ENCODE measurements around the gene MCRIP1. TPM values are rescaled to one million over a fixed set of nuclear protein-coding genes. Genes with fewer than 3 reads are reported as not detected.

The MCRIP1 gene
- total and polyA plus RNA-seq, 2 of the 13 experiments (the other 11 are each of a cell fraction or from before 2014, with no cell fraction given): 79.7 to 84.9 TPM

DNA sequence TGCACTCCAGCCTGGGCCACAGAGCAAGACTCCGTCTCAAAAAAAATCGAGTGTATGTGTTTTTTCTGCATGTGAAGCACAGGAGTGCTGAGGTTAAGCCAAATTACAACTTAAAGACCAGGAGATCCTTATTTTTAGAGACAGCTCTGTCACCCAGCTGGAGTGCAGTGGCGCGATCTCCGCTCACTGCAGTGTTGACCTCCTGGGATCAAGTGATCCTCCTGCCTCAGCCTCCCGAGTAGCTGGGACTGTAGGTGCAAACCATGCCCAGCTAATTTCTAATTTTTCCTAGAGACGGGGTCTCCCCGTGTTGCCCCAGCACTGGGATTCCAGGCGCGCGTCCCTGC is 9.3 kb upstream of the MCRIP1 start (continued):
- TF ChIP-seq ZSCAN20 (CRISPR knock-in tag; IDR thresholded peaks at IDR 0.05; ENCODE audit: borderline replicate concordance): no peak
- no peak for TF ChIP-seq SRSF1 (optimal IDR thresholded peaks at IDR 0.05; ENCODE audit: low read depth, low read length)
- no peak for TF ChIP-seq NBN (conservative IDR thresholded peaks at IDR 0.05)
- TF ChIP-seq KDM5A (IDR thresholded peaks at IDR 0.05; ENCODE audit: borderline replicate concordance, low read length): no peak
- TF ChIP-seq, protein P1, sequence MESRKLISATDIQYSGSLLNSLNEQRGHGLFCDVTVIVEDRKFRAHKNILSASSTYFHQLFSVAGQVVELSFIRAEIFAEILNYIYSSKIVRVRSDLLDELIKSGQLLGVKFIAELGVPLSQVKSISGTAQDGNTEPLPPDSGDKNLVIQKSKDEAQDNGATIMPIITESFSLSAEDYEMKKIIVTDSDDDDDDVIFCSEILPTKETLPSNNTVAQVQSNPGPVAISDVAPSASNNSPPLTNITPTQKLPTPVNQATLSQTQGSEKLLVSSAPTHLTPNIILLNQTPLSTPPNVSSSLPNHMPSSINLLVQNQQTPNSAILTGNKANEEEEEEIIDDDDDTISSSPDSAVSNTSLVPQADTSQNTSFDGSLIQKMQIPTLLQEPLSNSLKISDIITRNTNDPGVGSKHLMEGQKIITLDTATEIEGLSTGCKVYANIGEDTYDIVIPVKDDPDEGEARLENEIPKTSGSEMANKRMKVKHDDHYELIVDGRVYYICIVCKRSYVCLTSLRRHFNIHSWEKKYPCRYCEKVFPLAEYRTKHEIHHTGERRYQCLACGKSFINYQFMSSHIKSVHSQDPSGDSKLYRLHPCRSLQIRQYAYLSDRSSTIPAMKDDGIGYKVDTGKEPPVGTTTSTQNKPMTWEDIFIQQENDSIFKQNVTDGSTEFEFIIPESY (CRISPR knock-in tag; IDR thresholded peaks at IDR 0.05): peak; percentile 56; the same call in 1 of the 2 replicates
- TF ChIP-seq ZNF121 (CRISPR knock-in tag; IDR thresholded peaks at IDR 0.05): 0 out of 2 replicates have a peak, but pooled peaks have one; percentile 7
- no peak for TF ChIP-seq YEATS4 (CRISPR knock-in tag; IDR thresholded peaks at IDR 0.05; ENCODE audit: borderline replicate concordance)
- no peak for TF ChIP-seq PHF8 (CRISPR knock-in tag; IDR thresholded peaks at IDR 0.05)
- TF ChIP-seq, protein P2, sequence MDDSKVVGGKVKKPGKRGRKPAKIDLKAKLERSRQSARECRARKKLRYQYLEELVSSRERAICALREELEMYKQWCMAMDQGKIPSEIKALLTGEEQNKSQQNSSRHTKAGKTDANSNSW (CRISPR knock-in tag; IDR thresholded peaks at IDR 0.05; ENCODE audit: borderline replicate concordance): no peak
- TF ChIP-seq, protein P3, sequence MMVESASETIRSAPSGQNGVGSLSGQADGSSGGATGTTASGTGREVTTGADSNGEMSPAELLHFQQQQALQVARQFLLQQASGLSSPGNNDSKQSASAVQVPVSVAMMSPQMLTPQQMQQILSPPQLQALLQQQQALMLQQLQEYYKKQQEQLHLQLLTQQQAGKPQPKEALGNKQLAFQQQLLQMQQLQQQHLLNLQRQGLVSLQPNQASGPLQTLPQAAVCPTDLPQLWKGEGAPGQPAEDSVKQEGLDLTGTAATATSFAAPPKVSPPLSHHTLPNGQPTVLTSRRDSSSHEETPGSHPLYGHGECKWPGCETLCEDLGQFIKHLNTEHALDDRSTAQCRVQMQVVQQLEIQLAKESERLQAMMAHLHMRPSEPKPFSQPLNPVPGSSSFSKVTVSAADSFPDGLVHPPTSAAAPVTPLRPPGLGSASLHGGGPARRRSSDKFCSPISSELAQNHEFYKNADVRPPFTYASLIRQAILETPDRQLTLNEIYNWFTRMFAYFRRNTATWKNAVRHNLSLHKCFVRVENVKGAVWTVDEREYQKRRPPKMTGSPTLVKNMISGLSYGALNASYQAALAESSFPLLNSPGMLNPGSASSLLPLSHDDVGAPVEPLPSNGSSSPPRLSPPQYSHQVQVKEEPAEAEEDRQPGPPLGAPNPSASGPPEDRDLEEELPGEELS (CRISPR knock-in tag; IDR thresholded peaks at IDR 0.05): no peak
- TF ChIP-seq, protein P4, sequence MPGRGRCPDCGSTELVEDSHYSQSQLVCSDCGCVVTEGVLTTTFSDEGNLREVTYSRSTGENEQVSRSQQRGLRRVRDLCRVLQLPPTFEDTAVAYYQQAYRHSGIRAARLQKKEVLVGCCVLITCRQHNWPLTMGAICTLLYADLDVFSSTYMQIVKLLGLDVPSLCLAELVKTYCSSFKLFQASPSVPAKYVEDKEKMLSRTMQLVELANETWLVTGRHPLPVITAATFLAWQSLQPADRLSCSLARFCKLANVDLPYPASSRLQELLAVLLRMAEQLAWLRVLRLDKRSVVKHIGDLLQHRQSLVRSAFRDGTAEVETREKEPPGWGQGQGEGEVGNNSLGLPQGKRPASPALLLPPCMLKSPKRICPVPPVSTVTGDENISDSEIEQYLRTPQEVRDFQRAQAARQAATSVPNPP (CRISPR knock-in tag; IDR thresholded peaks at IDR 0.05): 0 out of 2 replicates have a peak, but pooled peaks have one; percentile 18
- TF ChIP-seq ZNF589 (CRISPR knock-in tag; conservative IDR thresholded peaks at IDR 0.05): no peak
- TF ChIP-seq KDM5B (CRISPR knock-in tag; IDR thresholded peaks at IDR 0.05; ENCODE audit: borderline replicate concordance): no peak
- TF ChIP-seq, protein P5, sequence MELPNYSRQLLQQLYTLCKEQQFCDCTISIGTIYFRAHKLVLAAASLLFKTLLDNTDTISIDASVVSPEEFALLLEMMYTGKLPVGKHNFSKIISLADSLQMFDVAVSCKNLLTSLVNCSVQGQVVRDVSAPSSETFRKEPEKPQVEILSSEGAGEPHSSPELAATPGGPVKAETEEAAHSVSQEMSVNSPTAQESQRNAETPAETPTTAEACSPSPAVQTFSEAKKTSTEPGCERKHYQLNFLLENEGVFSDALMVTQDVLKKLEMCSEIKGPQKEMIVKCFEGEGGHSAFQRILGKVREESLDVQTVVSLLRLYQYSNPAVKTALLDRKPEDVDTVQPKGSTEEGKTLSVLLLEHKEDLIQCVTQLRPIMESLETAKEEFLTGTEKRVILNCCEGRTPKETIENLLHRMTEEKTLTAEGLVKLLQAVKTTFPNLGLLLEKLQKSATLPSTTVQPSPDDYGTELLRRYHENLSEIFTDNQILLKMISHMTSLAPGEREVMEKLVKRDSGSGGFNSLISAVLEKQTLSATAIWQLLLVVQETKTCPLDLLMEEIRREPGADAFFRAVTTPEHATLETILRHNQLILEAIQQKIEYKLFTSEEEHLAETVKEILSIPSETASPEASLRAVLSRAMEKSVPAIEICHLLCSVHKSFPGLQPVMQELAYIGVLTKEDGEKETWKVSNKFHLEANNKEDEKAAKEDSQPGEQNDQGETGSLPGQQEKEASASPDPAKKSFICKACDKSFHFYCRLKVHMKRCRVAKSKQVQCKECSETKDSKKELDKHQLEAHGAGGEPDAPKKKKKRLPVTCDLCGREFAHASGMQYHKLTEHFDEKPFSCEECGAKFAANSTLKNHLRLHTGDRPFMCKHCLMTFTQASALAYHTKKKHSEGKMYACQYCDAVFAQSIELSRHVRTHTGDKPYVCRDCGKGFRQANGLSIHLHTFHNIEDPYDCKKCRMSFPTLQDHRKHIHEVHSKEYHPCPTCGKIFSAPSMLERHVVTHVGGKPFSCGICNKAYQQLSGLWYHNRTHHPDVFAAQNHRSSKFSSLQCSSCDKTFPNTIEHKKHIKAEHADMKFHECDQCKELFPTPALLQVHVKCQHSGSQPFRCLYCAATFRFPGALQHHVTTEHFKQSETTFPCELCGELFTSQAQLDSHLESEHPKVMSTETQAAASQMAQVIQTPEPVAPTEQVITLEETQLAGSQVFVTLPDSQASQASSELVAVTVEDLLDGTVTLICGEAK (IDR thresholded peaks at IDR 0.05): no peak
- TF ChIP-seq, protein P5 (CRISPR knock-in tag; IDR thresholded peaks at IDR 0.05): no peak
